Cardiac septum (tissue), 1 donor: ENCODE data around the gene PAX8. TPM values are rescaled to one million over a fixed set of nuclear protein-coding genes. Genes with fewer than 3 reads are reported as not detected.

Experiments used
- DNase-seq: peaks from one replicate; pipeline ENCODE4 v3.0.0-alpha.2; 2020; ENCODE audit warnings: low spot score
- intact Hi-C: fragments of 100-400 bp; cut with DNase I; formaldehyde crosslinking; loops from one replicate; pipeline ENCODE4 v1.14.0; 2022
- total RNA-seq: library from RNA; stranded (reverse); fragmentation: NEBNext Ultra II Directional; extraction: Animal tissue kit (Norgen Biotek cat#: 25700); gene quantifications from one replicate; pipeline ENCODE4 v1.2.1, GENCODE V29; 2021
- donor health status: DM: no; HTN: no; CAD: no.

PAX8 gene
- total RNA-seq, 1 donor from 2014 or later, result 0.35 TPM

- intact Hi-C loops, result no loop called here
- no peak for DNase-seq
These were observed 5.6 kb downstream of the PAX8 start for GRCh38 chr2:113273027-113273551.

GRCh38 chr2:113272477-113272876 is 6.2 kb downstream of the PAX8 start:
- DNase-seq, result no peak
- intact Hi-C loops, result no loop called here

GRCh38 chr2:113268621-113269360 is 9.9 kb downstream of the PAX8 start:
- DNase-seq, result no peak
- intact Hi-C loops, result no loop called here

GRCh38 chr2:113266431-113266830 is 12.3 kb downstream of the PAX8 start:
- intact Hi-C loops, result no loop called here
- DNase-seq, result no peak

- no peak for DNase-seq
- intact Hi-C loops, result no loop called here
These were observed 13.9 kb downstream of the PAX8 start for GRCh38 chr2:113264713-113265403.

- intact Hi-C loops, result no loop called here
These were observed 15.2 kb downstream of the PAX8 start for GRCh38 chr2:113263546-113263945.

GRCh38 chr2:113260991-113261390 is 17.7 kb downstream of the PAX8 start:
- no peak for DNase-seq
- intact Hi-C loops, result no loop called here

More at GRCh38 chr2:113263546-113263945, 15.2 kb downstream of the PAX8 start:
- DNase-seq, result no peak

- intact Hi-C loops, result no loop called here
- no peak for DNase-seq
These were observed 20.1 kb downstream of the PAX8 start for GRCh38 chr2:113258471-113259147.

- DNase-seq, result no peak
- intact Hi-C loops, result no loop called here
These were observed 21.0 kb downstream of the PAX8 start for GRCh38 chr2:113257516-113258264.

- DNase-seq, result no peak
- intact Hi-C loops, result no loop called here
These were observed 23.3 kb downstream of the PAX8 start for GRCh38 chr2:113255140-113256070.

- intact Hi-C loops, result no loop called here
- DNase-seq, result no peak
These were observed 25.3 kb downstream of the PAX8 start for GRCh38 chr2:113253453-113253852.

- intact Hi-C loops, result no loop called here
- DNase-seq, result no peak
These were observed 26.6 kb downstream of the PAX8 start for GRCh38 chr2:113252047-113252590.

GRCh38 chr2:113251118-113251517 is 27.6 kb downstream of the PAX8 start:
- intact Hi-C loops, result no loop called here
- DNase-seq, result no peak

GRCh38 chr2:113248997-113249770 is 29.5 kb downstream of the PAX8 start:
- intact Hi-C loops, result loop anchor here (1.0 to 2.0 kb wide), 2 partner anchors 45 to 122 kb away; no protein-coding TSS in a partner anchor
- DNase-seq, result peak; percentile 91

- intact Hi-C loops, result no loop called here
- DNase-seq, result no peak
These were observed 32.1 kb downstream of the PAX8 start for GRCh38 chr2:113246606-113247005.

- intact Hi-C loops, result no loop called here
- no peak for DNase-seq
These were observed 33.4 kb downstream of the PAX8 start for GRCh38 chr2:113245276-113245711.

- DNase-seq, result no peak
- intact Hi-C loops, result loop anchor here (5.0 kb wide), 1 partner anchor 105 kb away; no protein-coding TSS in a partner anchor
These were observed 36.4 kb downstream of the PAX8 start for GRCh38 chr2:113242327-113242726.
